ENCODE data around the gene NEURL2. TPM values are rescaled to one million over a fixed set of nuclear protein-coding genes. Genes with fewer than 3 reads are reported as not detected.

Gene NEURL2
- total RNA-seq, 4 donors from 2014 or later = 14.7 to 30.4 (median 18.1) TPM

DNA sequence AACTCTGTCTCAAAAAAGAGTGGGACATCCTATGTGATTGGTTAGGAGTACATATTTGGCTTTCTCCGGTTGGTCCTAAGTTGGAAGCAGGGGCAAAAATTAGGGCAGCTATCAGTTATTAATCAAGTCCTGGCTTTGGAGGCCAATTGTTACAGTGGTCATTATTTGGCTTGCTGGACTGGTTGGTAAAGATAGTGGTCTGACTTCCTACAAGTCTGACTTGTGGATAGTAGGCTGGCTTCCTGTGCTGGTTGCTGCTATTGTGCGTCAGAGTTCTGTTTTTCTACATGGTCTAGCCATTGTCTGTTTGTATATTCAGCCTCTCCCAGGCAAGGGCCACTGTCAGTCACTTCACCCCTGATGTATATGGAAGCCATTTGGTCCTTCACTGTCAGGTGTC is 40.8 kb downstream of the NEURL2 start:
- in situ Hi-C loops (cut with MboI; ENCODE audit: low pct_ligation_motif_present in 1 of 4, low pct_unique_long_range_greater_than_20kb in 1 of 4, low sequenced_read_pairs in 3 of 4) = no loop called here
- no peak for DNase-seq
- peaks cover 0 to 13% (median 1%) of the 10 kb centered on the region in 4 donors for H3K4me1 ChIP-seq
- H3K4me3 ChIP-seq = no peak overlapping the region
- TF ChIP-seq, protein P1, sequence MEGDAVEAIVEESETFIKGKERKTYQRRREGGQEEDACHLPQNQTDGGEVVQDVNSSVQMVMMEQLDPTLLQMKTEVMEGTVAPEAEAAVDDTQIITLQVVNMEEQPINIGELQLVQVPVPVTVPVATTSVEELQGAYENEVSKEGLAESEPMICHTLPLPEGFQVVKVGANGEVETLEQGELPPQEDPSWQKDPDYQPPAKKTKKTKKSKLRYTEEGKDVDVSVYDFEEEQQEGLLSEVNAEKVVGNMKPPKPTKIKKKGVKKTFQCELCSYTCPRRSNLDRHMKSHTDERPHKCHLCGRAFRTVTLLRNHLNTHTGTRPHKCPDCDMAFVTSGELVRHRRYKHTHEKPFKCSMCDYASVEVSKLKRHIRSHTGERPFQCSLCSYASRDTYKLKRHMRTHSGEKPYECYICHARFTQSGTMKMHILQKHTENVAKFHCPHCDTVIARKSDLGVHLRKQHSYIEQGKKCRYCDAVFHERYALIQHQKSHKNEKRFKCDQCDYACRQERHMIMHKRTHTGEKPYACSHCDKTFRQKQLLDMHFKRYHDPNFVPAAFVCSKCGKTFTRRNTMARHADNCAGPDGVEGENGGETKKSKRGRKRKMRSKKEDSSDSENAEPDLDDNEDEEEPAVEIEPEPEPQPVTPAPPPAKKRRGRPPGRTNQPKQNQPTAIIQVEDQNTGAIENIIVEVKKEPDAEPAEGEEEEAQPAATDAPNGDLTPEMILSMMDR (IDR thresholded peaks at IDR 0.05) = no peak
- TF ChIP-seq EP300 (IDR thresholded peaks at IDR 0.05; ENCODE audit: low read depth) = no peak
- no peak for TF ChIP-seq POLR2AphosphoS5 (IDR thresholded peaks at IDR 0.05)
- no peak for TF ChIP-seq POLR2A (IDR thresholded peaks at IDR 0.05)
- H3K9me3 ChIP-seq = no peaks in the 10 kb centered on the region
- intact Hi-C loops (cut with DNase I; ENCODE audit: low total_unique reads) = no loop called here
- H3K36me3 ChIP-seq = peaks cover 0 to 20% (median 3%) of the 10 kb centered on the region in 4 donors
- no peak overlapping the region for H3K27ac ChIP-seq
- H3K27me3 ChIP-seq = no peaks in the 10 kb centered on the region
- WGBS, 2 donors (ENCODE audit: low coverage in 1 of 2) = 80 to 90% methylated on average over 1 to 2 of the region's 2 CpGs

DNA sequence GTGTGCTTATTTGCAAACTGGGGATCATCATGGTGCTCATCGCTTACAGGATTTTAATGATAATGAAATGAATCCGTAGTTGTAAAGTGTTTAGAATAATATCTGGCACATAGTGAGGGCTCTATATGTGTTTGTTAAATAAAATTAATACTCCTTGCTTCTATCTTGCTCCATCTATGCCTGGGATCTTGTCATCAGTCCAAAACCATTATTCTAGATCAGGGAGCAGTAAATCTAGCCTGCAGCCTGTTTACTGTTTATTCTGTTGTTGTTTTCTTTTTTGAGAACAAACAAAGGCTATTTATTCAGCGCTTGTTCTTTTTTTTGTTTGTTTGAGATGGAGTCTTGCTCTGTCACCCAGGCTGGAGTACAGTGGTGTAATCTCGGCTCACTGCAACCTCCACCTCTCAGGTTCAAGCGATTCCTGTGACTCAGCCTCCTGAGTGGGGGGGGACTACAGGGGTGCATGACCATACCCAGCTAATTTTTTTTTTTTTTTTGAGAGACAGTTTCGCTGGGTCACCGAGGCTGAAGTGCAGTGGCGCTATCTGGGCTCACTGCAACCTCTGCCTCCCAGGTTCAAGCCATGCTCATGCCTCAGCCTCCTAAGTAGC is 41.9 kb downstream of the NEURL2 start:
- no peak for DNase-seq
- H3K36me3 ChIP-seq = peaks cover 0 to 20% (median 3%) of the 10 kb centered on the region in 4 donors
- H3K9me3 ChIP-seq = no peaks in the 10 kb centered on the region
- peaks cover 0 to 1% (median 0%) of the 10 kb centered on the region in 4 donors for H3K4me1 ChIP-seq
- 92 to 93% methylated on average over 3 to 8 of the region's 8 CpGs for WGBS, 2 donors (ENCODE audit: low coverage in 1 of 2)
- no peak overlapping the region for H3K27ac ChIP-seq
- no peak for TF ChIP-seq POLR2A (IDR thresholded peaks at IDR 0.05)
- TF ChIP-seq POLR2AphosphoS5 (IDR thresholded peaks at IDR 0.05) = no peak
- TF ChIP-seq EP300 (IDR thresholded peaks at IDR 0.05; ENCODE audit: low read depth) = no peak
- TF ChIP-seq, protein P1 (IDR thresholded peaks at IDR 0.05) = no peak
- H3K4me3 ChIP-seq = no peak overlapping the region
- no peaks in the 10 kb centered on the region for H3K27me3 ChIP-seq
- intact Hi-C loops (cut with DNase I; ENCODE audit: low total_unique reads) = no loop called here
- in situ Hi-C loops (cut with MboI; ENCODE audit: low pct_ligation_motif_present in 1 of 4, low pct_unique_long_range_greater_than_20kb in 1 of 4, low sequenced_read_pairs in 3 of 4) = no loop called here

DNA sequence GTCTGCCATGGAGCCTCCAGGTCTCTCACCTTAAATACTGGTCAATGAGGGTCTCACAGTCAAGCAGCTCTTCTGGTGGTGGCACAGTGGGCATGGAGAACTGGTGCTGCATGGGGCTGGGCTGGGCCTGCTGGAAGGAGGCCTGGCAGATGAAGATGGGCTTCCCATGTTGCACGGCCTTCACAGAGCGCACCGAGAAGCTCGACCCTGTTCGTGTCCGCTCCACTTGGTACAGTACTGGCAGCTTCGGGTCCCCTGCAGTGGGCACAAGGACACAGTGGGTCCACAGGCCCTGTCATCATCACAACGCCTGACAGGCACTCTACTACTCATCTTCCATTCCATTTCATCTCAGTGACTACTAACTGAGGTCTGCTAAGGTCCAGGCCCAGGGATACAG is 42.6 kb downstream of the NEURL2 start:
- Histone ChIP-seq H3K36me3 (peaks cover 0 to 19% (median 7%) of the 10 kb centered on the region in 4 donors), H3K27me3 (no peaks in the 10 kb centered on the region), H3K4me3 (no peak overlapping the region), H3K9me3 (no peaks in the 10 kb centered on the region), H3K27ac (no peak overlapping the region), H3K4me1 (peaks cover 0 to 1% (median 0%) of the 10 kb centered on the region in 4 donors)
- no peak for TF ChIP-seq POLR2AphosphoS5 (IDR thresholded peaks at IDR 0.05)
- TF ChIP-seq EP300 (IDR thresholded peaks at IDR 0.05; ENCODE audit: low read depth) = no peak
- TF ChIP-seq, protein P1 (IDR thresholded peaks at IDR 0.05) = no peak
- TF ChIP-seq POLR2A (IDR thresholded peaks at IDR 0.05) = no peak
- intact Hi-C loops (cut with DNase I; ENCODE audit: low total_unique reads) = no loop called here
- in situ Hi-C loops (cut with MboI; ENCODE audit: low pct_ligation_motif_present in 1 of 4, low pct_unique_long_range_greater_than_20kb in 1 of 4, low sequenced_read_pairs in 3 of 4) = no loop called here
- no peak for DNase-seq
- 91% methylated on average over 8 of the region's 8 CpGs; no CpG with 5 or more reads in 1 of the 2 donors for WGBS, 2 donors (ENCODE audit: low coverage in 1 of 2)

DNA sequence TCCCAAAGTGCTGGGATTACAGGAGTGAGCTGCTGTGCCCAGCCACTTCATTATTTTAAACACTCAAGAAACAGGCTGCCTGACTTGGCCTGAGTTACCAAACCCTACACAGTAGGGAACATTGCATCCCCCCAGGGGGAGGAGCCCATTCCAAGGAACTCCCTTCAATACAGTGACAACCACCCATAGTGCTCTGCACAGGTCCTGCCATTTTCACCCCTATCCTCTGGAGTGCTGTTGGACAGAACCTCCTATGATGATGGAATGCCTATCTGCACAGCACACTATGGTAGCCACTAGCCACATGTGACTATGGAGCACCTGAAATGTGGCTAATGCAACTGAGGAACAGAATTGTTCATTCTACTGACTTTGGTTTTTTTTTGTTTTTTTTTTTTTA is 45.6 kb downstream of the NEURL2 start:
- Histone ChIP-seq H3K36me3 (peaks cover 0 to 22% (median 8%) of the 10 kb centered on the region in 4 donors), H3K9me3 (no peaks in the 10 kb centered on the region), H3K27ac (peak overlapping the region in 1 of 4 donors; percentile 4), H3K4me3 (no peak overlapping the region), H3K27me3 (no peaks in the 10 kb centered on the region), H3K4me1 (peaks cover 4 to 19% (median 6%) of the 10 kb centered on the region in 4 donors)
- TF ChIP-seq POLR2AphosphoS5 (IDR thresholded peaks at IDR 0.05) (no peak), EP300 (IDR thresholded peaks at IDR 0.05; ENCODE audit: low read depth) (no peak), POLR2A (IDR thresholded peaks at IDR 0.05) (no peak)
- TF ChIP-seq, protein P1 (IDR thresholded peaks at IDR 0.05) = no peak
- no peak for DNase-seq
- intact Hi-C loops (cut with DNase I; ENCODE audit: low total_unique reads) = no loop called here
- in situ Hi-C loops (cut with MboI; ENCODE audit: low pct_ligation_motif_present in 1 of 4, low pct_unique_long_range_greater_than_20kb in 1 of 4, low sequenced_read_pairs in 3 of 4) = no loop called here
